ENCODE data around the gene CD3D. TPM values are rescaled to one million over a fixed set of nuclear protein-coding genes. Genes with fewer than 3 reads are reported as not detected.

CD3D gene
- total RNA-seq, 1 experiment from 2014 or later, result 0.33 TPM

DNA sequence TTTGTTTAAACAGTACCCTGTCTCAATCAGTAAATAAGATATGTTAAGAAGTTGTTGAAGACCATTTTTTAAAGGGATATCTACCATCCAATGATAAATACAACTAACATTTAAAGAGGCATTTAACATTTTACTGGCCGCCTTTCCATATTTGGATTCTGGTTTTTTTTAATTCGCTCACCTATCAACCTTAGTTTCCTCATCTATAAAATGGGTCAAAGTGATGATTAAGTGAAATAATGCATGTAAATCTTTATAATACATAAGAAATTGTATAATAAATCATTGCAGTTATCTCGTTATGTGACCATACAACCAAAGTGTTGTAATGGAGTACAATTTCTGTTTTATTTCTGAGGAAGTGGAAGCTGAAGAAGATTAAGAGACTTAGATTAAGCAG lies 41.2 kb upstream of the CD3D start (continued):
- TF ChIP-seq, protein P1, sequence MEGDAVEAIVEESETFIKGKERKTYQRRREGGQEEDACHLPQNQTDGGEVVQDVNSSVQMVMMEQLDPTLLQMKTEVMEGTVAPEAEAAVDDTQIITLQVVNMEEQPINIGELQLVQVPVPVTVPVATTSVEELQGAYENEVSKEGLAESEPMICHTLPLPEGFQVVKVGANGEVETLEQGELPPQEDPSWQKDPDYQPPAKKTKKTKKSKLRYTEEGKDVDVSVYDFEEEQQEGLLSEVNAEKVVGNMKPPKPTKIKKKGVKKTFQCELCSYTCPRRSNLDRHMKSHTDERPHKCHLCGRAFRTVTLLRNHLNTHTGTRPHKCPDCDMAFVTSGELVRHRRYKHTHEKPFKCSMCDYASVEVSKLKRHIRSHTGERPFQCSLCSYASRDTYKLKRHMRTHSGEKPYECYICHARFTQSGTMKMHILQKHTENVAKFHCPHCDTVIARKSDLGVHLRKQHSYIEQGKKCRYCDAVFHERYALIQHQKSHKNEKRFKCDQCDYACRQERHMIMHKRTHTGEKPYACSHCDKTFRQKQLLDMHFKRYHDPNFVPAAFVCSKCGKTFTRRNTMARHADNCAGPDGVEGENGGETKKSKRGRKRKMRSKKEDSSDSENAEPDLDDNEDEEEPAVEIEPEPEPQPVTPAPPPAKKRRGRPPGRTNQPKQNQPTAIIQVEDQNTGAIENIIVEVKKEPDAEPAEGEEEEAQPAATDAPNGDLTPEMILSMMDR (IDR thresholded peaks at IDR 0.05), result no peak
- TF ChIP-seq NR3C1 (CRISPR knock-in tag; conservative IDR thresholded peaks at IDR 0.05; ENCODE audit: low read depth) (no peak), ETV6 (CRISPR knock-in tag; IDR thresholded peaks at IDR 0.05) (no peak), SMAD4 (CRISPR knock-in tag; IDR thresholded peaks at IDR 0.05) (no peak), ZNF219 (CRISPR knock-in tag; IDR thresholded peaks at IDR 0.05; ENCODE audit: borderline replicate concordance) (no peak)
- TF ChIP-seq, protein P2, sequence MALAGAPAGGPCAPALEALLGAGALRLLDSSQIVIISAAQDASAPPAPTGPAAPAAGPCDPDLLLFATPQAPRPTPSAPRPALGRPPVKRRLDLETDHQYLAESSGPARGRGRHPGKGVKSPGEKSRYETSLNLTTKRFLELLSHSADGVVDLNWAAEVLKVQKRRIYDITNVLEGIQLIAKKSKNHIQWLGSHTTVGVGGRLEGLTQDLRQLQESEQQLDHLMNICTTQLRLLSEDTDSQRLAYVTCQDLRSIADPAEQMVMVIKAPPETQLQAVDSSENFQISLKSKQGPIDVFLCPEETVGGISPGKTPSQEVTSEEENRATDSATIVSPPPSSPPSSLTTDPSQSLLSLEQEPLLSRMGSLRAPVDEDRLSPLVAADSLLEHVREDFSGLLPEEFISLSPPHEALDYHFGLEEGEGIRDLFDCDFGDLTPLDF (CRISPR knock-in tag; IDR thresholded peaks at IDR 0.05), result no peak
- TF ChIP-seq, protein P3, sequence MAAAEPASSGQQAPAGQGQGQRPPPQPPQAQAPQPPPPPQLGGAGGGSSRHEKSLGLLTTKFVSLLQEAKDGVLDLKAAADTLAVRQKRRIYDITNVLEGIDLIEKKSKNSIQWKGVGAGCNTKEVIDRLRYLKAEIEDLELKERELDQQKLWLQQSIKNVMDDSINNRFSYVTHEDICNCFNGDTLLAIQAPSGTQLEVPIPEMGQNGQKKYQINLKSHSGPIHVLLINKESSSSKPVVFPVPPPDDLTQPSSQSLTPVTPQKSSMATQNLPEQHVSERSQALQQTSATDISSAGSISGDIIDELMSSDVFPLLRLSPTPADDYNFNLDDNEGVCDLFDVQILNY (CRISPR knock-in tag; IDR thresholded peaks at IDR 0.05), result no peak

DNA sequence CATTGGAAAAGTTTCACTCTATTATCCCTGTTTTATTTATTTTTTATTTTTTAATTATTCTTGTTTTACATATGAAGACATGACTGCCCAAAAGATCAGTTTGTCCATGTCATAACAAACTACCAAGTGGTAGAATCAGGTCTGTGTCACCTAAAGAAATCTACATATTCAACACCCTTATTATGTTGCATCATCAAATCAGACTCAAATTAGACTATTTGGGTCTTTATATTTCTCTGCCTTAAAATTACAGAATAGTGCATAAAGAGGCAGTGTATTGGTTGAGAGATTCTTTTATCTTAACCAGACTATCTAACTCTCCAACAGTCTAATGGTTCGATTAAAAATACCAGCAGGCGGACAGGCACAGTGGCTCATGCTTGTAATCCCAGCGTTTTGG lies 40.4 kb upstream of the CD3D start:
- ChIA-PET POLR2A (no interaction called here), CTCF (interaction anchor here (0.7 kb wide), 1 partner anchor 105 kb away, joined by 6 read pairs; no protein-coding TSS in a partner anchor)
- ATAC-seq (no peak), DNase-seq (ENCODE audit: low spot score) (no peak)
- no peak overlapping the region for H3K27ac Mint-ChIP-seq
- TF ChIP-seq, protein P4, sequence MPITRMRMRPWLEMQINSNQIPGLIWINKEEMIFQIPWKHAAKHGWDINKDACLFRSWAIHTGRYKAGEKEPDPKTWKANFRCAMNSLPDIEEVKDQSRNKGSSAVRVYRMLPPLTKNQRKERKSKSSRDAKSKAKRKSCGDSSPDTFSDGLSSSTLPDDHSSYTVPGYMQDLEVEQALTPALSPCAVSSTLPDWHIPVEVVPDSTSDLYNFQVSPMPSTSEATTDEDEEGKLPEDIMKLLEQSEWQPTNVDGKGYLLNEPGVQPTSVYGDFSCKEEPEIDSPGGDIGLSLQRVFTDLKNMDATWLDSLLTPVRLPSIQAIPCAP (CRISPR knock-in tag; IDR thresholded peaks at IDR 0.05), result no peak
- no peak for TF ChIP-seq NR3C1 (CRISPR knock-in tag; conservative IDR thresholded peaks at IDR 0.05; ENCODE audit: low read depth)
- TF ChIP-seq ZNF121 (CRISPR knock-in tag; IDR thresholded peaks at IDR 0.05), result no peak
- no peak for TF ChIP-seq ESRRA (CRISPR knock-in tag; IDR thresholded peaks at IDR 0.05; ENCODE audit: borderline replicate concordance)
- TF ChIP-seq, protein P5, sequence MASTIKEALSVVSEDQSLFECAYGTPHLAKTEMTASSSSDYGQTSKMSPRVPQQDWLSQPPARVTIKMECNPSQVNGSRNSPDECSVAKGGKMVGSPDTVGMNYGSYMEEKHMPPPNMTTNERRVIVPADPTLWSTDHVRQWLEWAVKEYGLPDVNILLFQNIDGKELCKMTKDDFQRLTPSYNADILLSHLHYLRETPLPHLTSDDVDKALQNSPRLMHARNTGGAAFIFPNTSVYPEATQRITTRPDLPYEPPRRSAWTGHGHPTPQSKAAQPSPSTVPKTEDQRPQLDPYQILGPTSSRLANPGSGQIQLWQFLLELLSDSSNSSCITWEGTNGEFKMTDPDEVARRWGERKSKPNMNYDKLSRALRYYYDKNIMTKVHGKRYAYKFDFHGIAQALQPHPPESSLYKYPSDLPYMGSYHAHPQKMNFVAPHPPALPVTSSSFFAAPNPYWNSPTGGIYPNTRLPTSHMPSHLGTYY (CRISPR knock-in tag; IDR thresholded peaks at IDR 0.05), result no peak
- H3K4me1 Mint-ChIP-seq, result no peaks in the 10 kb centered on the region
- H3K9me3 Mint-ChIP-seq, result no peaks in the 10 kb centered on the region
- no peak overlapping the region for H3K4me3 Mint-ChIP-seq
- no peaks in the 10 kb centered on the region for H3K27me3 Mint-ChIP-seq (ENCODE audit: low read depth)
- H3K36me3 Mint-ChIP-seq, result peaks cover 43% of the 10 kb centered on the region

DNA sequence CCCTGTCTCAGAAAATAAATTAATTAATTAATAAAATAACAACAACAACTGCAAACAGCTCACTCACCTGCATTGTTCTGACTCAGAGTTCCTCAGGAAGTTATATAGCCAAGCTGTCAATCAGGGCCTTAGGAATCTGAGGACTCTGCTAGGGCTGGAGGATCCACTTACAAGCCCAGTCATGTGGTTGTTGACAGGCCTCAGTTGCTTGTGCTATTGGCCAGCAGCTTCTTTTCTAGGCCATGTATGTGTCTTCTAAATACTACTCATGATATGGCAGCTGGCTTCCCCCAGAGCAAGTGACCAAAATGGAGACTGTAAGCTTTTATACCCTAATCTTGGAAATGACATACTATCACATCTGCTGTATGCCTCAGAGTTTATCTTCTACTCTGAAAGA lies 38.1 kb upstream of the CD3D start:
- ChIA-PET CTCF (no interaction called here), POLR2A (no interaction called here)
- DNase-seq (ENCODE audit: low spot score), result no peak
- Mint-ChIP-seq H3K4me3 (no peak overlapping the region), H3K4me1 (no peaks in the 10 kb centered on the region), H3K9me3 (no peaks in the 10 kb centered on the region), H3K27ac (no peak overlapping the region), H3K27me3 (ENCODE audit: low read depth) (no peaks in the 10 kb centered on the region), H3K36me3 (peaks cover 32% of the 10 kb centered on the region)
- no peak for ATAC-seq
- no peak for TF ChIP-seq SMAD4 (CRISPR knock-in tag; IDR thresholded peaks at IDR 0.05)
- no peak for TF ChIP-seq MYBL2 (CRISPR knock-in tag; IDR thresholded peaks at IDR 0.05)
- TF ChIP-seq, protein P6, sequence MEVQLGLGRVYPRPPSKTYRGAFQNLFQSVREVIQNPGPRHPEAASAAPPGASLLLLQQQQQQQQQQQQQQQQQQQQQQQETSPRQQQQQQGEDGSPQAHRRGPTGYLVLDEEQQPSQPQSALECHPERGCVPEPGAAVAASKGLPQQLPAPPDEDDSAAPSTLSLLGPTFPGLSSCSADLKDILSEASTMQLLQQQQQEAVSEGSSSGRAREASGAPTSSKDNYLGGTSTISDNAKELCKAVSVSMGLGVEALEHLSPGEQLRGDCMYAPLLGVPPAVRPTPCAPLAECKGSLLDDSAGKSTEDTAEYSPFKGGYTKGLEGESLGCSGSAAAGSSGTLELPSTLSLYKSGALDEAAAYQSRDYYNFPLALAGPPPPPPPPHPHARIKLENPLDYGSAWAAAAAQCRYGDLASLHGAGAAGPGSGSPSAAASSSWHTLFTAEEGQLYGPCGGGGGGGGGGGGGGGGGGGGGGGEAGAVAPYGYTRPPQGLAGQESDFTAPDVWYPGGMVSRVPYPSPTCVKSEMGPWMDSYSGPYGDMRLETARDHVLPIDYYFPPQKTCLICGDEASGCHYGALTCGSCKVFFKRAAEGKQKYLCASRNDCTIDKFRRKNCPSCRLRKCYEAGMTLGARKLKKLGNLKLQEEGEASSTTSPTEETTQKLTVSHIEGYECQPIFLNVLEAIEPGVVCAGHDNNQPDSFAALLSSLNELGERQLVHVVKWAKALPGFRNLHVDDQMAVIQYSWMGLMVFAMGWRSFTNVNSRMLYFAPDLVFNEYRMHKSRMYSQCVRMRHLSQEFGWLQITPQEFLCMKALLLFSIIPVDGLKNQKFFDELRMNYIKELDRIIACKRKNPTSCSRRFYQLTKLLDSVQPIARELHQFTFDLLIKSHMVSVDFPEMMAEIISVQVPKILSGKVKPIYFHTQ (CRISPR knock-in tag; IDR thresholded peaks at IDR 0.05), result no peak
- TF ChIP-seq, protein P5 (CRISPR knock-in tag; IDR thresholded peaks at IDR 0.05), result no peak
- TF ChIP-seq, protein P7, sequence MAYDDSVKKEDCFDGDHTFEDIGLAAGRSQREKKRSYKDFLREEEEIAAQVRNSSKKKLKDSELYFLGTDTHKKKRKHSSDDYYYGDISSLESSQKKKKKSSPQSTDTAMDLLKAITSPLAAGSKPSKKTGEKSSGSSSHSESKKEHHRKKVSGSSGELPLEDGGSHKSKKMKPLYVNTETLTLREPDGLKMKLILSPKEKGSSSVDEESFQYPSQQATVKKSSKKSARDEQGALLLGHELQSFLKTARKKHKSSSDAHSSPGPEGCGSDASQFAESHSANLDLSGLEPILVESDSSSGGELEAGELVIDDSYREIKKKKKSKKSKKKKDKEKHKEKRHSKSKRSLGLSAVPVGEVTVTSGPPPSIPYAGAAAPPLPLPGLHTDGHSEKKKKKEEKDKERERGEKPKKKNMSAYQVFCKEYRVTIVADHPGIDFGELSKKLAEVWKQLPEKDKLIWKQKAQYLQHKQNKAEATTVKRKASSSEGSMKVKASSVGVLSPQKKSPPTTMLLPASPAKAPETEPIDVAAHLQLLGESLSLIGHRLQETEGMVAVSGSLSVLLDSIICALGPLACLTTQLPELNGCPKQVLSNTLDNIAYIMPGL (CRISPR knock-in tag; IDR thresholded peaks at IDR 0.05), result no peak
- TF ChIP-seq GTF2I (CRISPR knock-in tag; conservative IDR thresholded peaks at IDR 0.05), result no peak
- TF ChIP-seq, protein P8, sequence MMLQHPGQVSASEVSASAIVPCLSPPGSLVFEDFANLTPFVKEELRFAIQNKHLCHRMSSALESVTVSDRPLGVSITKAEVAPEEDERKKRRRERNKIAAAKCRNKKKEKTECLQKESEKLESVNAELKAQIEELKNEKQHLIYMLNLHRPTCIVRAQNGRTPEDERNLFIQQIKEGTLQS (CRISPR knock-in tag; conservative IDR thresholded peaks at IDR 0.05), result no peak
- no peak for TF ChIP-seq ZNF416 (CRISPR knock-in tag; IDR thresholded peaks at IDR 0.05)
- TF ChIP-seq, protein P9, sequence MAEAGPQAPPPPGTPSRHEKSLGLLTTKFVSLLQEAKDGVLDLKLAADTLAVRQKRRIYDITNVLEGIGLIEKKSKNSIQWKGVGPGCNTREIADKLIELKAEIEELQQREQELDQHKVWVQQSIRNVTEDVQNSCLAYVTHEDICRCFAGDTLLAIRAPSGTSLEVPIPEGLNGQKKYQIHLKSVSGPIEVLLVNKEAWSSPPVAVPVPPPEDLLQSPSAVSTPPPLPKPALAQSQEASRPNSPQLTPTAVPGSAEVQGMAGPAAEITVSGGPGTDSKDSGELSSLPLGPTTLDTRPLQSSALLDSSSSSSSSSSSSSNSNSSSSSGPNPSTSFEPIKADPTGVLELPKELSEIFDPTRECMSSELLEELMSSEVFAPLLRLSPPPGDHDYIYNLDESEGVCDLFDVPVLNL (CRISPR knock-in tag; IDR thresholded peaks at IDR 0.05; ENCODE audit: borderline replicate concordance, low read depth), result no peak
